HS-5 (cell line): Measurements from ENCODE around the gene SV2C.

Experiments used
- DNase-seq: peaks from one replicate; pipeline ENCODE4 v3.0.0-alpha.2; 2012; ENCODE audit warnings: low read depth

Gene SV2C

GRCh38 chr5:76384189-76384588, 301.0 kb downstream of the SV2C start:
- no peak for DNase-seq

GRCh38 chr5:76384705-76385104, 301.5 kb downstream of the SV2C start:
- no peak for DNase-seq

GRCh38 chr5:76385540-76385939, 302.4 kb downstream of the SV2C start:
- DNase-seq = no peak

GRCh38 chr5:76386360-76386759, 303.2 kb downstream of the SV2C start:
- DNase-seq = no peak

- no peak for DNase-seq
These were observed 305.1 kb downstream of the SV2C start for GRCh38 chr5:76388236-76388635.

GRCh38 chr5:76388791-76389512, 305.8 kb downstream of the SV2C start:
- no peak for DNase-seq

GRCh38 chr5:76389513-76390154, 306.5 kb downstream of the SV2C start:
- DNase-seq = no peak

GRCh38 chr5:76391014-76391413, 307.8 kb downstream of the SV2C start:
- DNase-seq = no peak

- no peak for DNase-seq
These were observed 310.0 kb downstream of the SV2C start for GRCh38 chr5:76393035-76393680.

- DNase-seq = no peak
These were observed 314.0 kb downstream of the SV2C start for GRCh38 chr5:76397200-76397599.

GRCh38 chr5:76399268-76399667, 316.1 kb downstream of the SV2C start:
- no peak for DNase-seq

- no peak for DNase-seq
These were observed 317.3 kb downstream of the SV2C start for GRCh38 chr5:76400466-76400865.

- DNase-seq = no peak
These were observed 318.6 kb downstream of the SV2C start for GRCh38 chr5:76401801-76402250.

- no peak for DNase-seq
These were observed 319.2 kb downstream of the SV2C start for GRCh38 chr5:76402251-76402885.

- DNase-seq = no peak
These were observed 319.9 kb downstream of the SV2C start, which contains the start of gene IQGAP2 for GRCh38 chr5:76402886-76403765. IQGAP2 (plus strand) TSS chr5:76403285; CDS start chr5:76403546, 261 bp downstream.
